GM20431 (cell line): ENCODE results near the gene SMTNL1.
"Not testable (repeated sequence)": the region's sequence is repeated elsewhere in the genome, so short reads cannot be mapped to it uniquely, and the experiment has no call there.

Source experiments
- in situ Hi-C: fragments of 300-500 bp; cut with MseI, MboI; formaldehyde crosslinking; loops from one replicate; pipeline ENCODE4 v1.15.0; 2020; ENCODE audit warnings: low sequenced_read_pairs; ENCODE audit not compliant: unreplicated experiment

SMTNL1 gene

DNA sequence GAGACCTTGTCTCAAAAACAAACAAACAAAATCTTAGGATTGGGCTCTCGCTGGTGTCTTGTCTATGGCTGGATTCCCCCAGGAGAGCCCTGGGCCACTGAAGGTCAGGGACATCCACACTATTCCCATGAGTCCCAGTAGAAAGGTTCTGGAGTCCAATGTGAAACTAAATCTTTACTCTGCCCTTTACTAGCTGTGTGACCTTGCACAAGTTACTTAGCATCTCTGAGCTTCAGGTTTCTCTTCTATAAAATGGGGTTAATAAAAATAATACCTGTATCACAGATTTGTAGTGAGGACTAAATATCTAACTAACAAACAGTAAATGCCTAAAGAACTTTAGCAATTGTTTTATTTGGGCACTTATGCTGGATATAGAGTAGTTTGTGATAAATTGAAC is 30.9 kb upstream of the SMTNL1 start:
- in situ Hi-C loops, result no loop called here

DNA sequence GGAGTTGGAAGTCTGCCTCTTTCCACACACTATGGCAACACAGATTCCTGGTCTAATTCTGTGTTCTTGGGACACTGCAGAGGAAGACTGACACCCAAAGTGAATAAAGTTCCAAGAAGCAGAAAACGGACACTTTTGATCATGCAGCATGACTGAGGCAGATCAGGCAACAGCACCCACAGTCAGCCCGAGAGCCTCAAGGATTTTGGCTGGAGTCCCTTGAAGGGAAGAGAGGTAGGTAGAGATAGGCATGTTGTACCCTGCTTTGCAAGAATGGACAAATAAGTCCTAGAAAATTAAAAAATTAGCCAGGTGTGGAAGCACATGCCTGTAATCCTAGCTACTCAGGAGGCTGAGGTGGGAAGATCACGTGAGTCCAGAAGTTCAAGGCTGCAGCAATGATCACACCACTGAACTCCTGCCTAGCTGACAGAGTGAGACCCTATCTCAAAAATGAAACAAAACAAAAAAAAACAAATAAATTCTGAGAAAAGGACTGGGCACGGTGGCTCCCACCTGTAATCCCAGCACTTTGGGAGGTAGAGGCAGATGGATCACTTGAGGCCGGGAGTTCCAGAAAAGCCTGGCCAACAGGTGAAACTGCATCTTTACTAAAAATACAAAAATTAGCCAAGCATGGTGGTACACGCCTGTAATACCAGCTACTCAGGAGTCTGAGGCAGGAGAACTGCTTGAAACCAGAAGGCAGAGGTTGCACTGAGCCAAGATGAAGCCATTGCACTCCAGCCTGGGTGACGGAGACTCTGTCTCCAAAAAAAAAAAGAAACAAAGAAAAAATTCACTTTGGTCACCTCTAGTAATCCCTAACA is 28.8 kb upstream of the SMTNL1 start:
- in situ Hi-C loops, result no loop called here

DNA sequence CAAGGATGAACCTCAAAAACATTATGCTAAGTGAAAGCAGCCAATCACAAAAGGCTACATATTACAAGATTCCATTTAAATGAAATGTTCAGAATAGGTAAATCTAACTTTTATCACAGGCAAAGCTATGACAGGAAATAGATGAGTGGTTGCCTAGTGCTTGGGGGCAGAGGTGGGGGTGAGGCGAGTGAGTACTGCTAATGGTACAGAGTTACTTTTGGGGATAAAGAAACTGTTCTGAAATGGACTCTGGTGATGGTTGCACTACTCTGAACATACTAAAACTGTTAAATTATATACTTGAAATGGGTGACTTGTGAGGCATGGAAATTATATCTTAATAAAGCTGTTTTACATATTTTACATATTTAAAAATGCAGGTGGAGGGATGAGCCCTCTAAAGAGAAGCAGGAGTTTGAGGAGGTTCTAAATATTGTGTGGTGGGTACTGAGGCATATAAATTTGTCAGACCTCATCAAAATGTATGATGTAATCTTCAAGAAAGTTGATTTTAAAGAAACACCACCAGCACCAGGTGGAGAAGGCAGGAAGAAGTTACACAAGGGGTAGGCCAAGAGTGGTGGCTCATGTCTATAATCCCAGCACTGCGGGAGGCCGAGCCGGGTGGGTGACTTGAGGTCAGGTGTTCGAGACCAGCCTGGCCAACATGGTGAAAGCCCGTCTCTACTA is 25.5 kb upstream of the SMTNL1 start:
- in situ Hi-C loops, result no loop called here

DNA sequence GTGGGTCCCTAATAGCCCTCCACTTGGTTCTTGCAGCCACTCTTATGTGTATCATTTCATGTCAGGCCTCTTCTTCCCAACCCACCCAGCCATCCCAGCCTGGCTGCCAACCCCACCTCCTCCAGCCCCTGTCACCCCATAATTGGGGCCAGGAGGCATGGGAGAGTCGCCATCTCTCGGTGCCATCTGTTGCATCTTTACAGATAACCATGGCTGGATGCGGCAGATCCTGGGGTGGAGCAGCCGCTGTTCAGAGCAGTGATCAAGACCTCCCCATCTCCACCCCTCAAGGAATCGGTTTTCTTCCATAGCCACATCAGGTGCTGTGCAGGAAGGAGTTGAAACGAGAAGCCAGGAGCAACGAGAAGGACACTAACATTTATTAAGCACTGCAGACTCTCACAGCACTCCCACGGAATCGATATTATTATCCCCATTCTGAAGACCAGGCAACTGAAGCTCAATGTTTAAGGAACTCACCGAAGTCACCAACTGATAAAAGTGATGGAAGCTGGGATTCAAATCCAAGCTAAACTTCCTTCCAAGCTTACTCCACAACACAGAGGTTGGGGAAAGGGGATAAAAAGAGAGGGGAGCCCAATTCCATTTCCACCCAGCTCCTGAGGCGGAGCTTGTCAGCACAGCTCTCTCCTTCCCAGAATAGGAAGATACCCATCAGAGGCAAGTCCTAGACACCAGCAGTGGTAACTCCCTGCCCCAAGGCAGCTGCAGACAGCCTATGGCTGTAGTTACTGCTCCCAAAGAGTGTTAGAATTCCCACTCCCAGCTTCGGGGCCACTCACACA is 24.5 kb upstream of the SMTNL1 start:
- in situ Hi-C loops, result no loop called here

DNA sequence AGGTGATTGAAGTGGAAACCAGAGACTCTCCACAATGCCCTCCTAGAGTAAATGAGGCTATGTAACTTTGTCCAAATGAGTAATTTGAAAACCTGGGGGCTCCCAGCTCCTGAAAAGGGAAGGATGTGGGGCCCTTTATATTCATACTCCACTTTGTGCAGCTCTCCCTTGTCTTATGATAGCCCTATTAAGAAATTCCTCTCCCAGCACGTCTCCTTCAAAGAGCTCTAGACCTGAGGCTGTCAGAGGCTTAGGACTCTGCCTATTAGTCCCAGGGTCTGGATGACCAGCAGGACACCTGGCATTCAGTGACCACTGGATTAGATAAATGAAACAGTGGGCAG is 24.0 kb upstream of the SMTNL1 start:
- in situ Hi-C loops, result no loop called here

DNA sequence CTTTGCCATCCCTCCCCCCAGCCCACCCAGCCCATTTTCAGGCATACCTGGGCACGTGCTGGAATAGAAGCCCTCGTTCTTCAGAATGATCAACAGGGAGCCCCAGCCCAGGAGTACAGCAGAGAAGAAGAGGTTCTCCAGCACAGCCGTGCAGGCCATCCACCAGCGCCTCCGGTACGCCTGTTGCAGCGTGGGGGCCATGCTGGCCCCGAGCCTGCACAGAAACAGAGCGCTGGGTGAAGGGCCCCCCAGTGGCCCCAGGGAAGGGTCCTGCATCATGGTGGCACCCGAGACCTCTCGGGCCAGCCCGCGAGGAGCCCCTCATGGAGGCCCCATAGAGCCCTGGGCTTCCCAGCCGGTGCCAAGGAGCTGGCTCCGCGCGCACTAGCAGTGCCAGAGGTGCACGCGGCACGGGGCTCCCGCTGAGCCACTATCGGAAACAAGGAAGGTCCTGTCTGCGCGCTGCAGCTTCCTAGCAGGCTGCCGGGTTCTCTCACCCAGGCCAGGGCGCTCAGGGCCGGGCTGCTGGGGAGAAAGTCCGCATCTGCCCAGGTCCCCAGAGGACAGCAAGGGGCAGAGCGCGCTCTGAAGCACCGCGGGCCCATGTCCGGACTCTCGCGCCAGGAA is 23.4 kb upstream of the SMTNL1 start:
- in situ Hi-C loops, result no loop called here

DNA sequence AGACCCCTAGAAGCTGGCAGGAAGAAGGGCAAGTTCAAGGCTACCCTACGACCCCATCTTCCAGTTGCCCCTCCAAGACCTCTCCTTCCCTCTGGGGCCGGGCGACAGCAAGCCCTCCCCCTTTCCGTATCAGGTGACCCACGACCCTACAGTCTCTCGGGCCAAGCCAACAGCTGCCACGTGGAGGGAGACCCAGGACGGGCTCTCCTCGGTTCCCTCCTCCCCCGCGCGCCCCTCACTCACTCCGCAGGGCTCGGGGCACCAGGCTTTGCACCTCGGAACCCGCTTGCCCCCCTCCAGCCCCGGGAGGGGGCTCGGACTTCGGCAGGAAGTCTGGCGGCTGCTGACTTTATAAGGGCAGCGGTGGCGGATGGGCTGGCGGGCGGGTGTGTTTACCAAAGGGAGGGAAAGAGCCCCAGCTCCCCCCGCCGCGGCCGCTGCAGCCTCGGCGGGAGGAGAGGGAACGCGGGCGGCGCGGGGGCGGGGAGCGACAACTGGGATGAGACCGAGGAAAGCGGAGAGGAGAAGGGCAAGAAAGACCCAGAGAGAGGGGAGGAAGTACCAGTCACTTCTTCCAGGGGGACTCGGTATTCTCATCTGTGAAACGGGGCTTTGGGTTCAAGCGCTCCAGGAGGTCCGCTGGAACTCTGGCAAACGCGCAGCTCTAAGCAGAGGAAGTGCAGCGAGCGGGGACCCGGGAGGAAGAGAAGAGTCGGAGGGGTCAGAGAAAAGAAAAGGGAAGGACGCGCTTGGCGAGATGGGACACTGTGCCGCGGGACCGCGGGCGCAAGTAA is 22.7 kb upstream of the SMTNL1 start:
- in situ Hi-C loops, result no loop called here

DNA sequence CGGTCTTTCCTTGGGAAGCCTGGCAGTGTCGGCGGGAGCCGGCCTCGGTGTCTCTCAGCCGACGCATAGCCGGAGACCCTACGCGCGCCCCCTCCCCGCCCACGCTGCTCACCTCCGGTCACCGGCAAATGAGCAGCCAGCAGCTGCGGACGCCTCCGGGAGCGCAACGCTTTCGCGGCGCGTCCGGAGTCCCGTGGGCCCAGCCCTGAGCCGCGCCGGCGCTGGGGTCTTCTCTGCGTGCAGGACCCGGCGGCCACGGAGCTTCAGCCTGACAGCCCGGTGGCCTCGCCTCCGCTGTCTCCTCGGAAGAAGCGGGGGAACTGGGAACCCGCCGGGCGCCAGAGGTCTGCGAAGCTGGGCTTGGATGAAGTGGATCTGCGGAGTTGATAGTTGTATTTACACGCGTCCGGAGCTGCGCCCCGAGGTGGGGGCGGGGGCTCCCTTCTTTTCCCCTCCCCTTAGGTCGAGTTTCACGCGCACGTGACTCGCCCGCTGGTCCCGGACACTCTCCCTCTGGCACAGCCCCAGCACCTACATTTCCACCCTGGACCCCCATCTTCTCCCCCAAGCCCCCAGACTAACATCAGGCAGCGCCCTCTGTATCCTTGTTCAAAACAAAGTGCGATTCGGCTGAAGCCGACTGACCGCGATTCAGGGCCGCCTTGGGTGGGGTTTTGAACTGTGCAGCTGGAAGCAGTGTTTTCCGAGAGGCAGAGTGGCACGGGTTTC is 21.9 kb upstream of the SMTNL1 start, which contains the start of gene SLC43A1:
Gene SLC43A1 (minus strand): TSS at position 371 of the 729 bp plus-strand sequence. CDS start 1,591 bp downstream, outside the sequence.
- in situ Hi-C loops, result no loop called here

DNA sequence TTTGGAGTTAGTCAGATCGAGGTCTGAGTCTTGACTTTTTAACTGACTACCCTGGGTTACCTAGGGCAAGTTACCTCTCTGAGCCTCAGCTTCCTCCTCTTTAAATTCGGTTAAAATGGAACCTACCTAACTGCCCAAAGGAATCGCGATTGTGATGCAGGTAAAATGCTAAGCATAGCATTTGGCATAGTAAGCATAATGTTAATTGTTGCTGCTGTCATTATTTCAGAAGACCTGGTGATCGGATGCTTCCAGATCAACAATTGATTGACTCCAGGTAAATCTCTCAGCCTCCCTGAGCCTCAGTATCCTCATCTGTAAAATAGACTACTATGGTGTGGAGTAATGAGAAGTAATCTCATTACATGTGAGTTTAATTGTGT is 21.3 kb upstream of the SMTNL1 start:
- in situ Hi-C loops, result no loop called here

DNA sequence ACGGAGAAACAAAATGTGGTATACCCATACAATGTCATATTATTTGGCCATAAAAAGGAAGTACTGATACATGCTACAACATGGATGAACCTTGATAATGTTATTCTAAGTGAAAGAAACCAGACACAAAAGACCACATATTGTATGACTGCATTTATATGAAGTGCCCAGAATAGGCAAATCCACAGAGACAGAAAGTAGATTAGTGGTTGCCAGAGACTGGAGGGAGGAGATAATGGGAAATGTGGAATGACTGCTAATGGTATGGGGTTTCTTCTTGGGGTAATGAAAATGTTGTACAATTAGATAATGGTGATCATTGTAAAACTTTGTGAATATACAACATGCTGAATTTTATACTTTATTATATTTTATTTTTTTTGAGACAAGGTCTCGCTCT is 16.3 kb upstream of the SMTNL1 start:
- in situ Hi-C loops, result no loop called here

DNA sequence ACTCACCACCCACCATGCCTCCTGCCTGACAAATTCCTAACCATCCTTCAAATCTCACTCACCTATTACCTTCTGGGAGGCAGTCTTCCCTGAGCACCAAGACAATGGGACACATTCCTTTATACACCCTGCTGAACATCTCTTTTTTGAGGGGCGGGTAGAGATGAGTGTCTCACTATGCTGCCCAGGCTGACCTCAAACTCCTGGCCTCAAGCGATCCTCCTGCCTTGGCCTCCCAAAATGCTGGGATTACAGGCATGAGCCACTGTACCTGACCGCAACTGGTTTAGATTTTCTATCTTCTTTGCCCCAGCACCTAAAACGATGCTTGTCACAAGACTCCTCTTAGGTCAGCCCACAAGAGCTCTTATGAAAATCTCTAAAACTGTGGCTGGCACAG is 14.0 kb upstream of the SMTNL1 start:
- in situ Hi-C loops, result no loop called here

DNA sequence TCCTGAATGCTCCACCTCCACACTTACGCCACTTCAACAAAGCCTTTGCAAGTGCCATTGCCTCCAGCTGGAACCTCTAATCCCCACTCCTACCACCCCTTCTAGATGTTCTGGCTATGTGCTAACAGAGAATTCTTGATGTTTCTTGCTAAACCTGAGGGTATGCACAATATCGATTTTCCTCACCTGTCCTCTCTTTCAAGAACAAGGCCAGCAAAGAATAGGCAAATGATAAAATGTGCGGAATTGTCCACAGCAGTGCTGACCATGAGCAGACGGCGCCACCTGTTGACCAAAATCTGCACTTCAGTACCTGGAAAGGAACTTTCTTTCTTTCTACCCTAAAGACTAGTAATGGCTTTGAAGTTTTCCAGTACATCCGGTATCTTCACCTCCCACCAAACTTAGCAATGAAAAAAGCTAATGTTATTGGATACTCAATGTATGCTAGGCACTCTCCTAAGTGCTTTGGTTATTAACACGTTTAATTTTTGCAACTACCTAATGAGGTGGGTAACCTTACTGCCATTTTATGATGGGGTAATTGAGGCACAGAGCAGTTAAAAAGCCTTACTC is 10.3 kb upstream of the SMTNL1 start:
- in situ Hi-C loops, result no loop called here

DNA sequence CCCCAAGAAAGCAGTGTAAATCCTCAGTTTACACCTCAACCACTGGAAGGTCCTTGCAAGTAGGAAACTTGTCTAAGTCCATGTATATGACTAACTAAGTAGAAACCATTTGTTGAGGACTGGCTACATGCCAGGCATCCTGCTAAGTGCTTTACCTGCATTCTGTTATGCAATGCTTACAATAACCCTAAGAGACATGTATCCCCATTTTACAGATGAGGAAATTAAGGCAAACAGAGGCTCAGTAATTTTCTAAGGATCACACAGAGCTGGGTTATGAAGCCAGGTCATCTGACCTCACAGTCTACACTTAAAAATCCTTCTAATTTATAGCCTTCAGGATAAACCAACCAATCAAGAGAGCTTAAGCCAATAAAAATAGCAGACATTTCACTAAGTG is 8.4 kb upstream of the SMTNL1 start:
- in situ Hi-C loops, result no loop called here

DNA sequence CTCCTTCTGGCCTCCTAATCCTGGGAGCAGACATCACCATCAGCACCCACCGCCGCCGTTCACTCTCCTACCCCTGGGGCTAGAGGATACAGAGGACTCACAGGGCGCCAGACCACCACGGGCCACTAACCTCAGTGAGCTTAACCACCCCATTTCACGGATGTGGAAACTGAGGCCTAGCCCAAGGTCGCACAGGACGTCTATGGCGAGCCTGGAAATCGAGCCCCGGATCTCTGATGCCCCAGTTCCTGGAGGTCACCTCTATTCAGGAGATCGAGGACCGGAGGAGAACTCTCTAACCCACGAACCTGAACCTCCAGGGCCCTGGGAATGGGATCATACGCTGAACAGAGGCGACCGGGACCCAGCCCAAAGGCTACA is 7.2 kb upstream of the SMTNL1 start:
- in situ Hi-C loops, result no loop called here

DNA sequence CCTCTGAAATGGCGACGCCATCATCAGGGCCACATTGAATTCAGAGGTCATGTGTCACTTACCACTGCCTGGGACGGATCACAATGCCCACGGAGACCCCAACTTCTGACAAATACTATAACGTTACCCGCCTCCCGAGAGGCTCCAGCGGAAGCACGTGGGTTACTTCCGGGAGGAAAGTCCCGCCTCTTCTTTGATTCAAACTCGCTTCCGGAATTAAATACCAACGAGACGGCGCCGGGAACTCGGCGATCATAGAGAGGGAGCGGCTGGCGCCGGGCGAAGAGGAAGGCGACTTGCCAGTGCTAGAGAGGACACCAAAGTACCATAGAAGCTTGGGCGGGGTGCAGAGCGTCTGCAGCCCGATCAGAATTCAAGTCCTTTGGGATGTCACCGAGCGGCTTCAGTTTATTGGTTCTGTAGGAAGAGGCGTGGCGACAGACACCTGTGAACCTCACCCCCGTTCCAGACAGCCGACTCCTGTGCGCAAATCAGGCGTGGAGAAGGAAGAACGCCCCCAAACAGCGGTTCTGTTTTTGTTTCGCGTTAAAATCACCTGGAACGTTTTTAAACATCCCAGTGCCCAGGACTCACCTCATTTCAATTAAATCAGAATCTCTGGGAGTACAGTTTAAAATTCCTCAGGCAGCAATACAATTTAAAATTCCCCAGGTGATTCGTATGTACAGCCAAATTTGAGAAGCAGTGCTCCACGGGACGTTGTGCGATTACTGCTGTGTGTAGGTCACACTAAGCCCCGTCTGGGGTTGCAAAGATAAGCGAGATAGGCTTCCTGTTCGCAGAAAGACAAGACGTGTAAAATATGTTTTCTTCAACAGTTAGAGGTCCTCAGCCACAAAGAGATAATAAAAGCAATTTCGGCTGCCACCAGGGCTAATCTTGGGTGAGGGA is 6.5 kb upstream of the SMTNL1 start, which contains the start of gene TIMM10:
Gene TIMM10 (minus strand): TSS at position 159 of the 912 bp plus-strand sequence. CDS start 565 bp downstream, outside the sequence.
- in situ Hi-C loops, result no loop called here

DNA sequence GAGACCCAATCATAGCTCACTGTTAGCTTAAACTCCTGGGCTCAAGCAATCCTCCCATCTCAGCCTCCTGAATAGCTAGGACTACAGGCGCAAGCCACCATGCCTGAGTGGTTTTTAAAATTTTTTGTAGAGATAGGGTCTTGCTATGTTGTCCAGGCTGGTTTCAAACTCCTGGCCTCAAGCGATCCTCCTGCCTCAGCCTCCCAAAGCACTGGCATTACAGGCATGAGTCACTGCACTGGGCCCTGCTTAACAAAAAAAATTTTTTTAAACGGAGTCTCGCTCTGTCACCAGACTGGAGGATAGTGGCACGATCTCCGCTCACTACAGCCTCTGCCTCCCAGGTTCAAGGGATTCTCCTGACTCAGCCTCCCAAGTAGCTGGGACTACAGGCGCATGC is 2.9 kb upstream of the SMTNL1 start:
- in situ Hi-C loops, result not testable (repeated sequence)

DNA sequence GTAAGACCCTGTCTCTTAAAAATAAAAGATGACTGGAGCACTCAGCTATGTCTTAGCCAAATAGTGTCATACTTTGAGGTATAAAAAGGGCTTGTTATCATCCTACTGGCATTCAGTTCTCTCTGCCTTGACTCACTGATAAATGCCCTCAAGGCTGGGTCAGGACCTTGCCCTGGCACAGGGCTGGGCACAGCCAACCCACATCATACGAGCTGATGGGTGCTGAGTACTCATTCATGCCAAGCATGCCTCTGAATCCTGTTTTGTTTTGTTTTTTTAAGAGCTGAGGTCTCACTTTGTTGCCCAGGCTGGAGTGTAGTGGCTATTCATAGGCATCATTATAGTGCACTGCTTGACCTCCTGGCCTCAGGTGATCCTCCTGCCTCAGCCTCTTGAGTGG is 1.9 kb downstream of the SMTNL1 start:
- in situ Hi-C loops, result no loop called here

DNA sequence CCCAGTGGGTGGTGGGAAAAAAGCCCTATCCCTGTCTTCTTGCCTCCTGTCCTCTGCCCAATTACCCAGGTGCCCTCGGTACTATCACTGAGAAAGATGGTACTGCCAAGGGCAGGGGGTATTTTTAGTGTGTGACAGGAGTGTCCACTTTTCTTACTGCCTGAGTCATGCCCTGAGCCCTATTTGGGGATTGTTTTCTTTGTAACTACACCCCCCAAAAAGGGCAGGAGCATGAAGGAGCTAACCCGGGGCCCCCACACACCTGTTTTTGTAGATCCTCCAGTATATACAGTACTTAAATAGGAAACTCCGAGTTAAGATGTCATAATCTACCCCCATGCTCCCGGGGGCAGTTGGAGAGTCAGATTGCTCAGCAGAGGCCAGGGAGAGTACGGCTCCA is 3.8 kb downstream of the SMTNL1 start:
- in situ Hi-C loops, result no loop called here
